Hepatocyte (in vitro differentiated cells): ENCODE data around the gene CXCL5. TPM values are rescaled to one million over a fixed set of nuclear protein-coding genes. Genes with fewer than 3 reads are reported as not detected.
A peak's percentile ranks its signal among the peaks of the same experiment; 100 is the strongest.

Source experiments
- DNase-seq: peaks from one replicate; pipeline ENCODE4 v3.0.0-alpha.2; 2016; ENCODE audit warnings: low spot score
- H2AFZ ChIP-seq: fragments of 200-600 bp; sonication (generic); 2 replicates; pipeline ENCODE4 v1.6.0; 2016; ENCODE audit warnings: antibody characterized with exemption, mild to moderate bottlenecking
- H3K27ac ChIP-seq: fragments of 200-600 bp; sonication (generic); 2 replicates; pipeline ENCODE4 v1.5.1; 2016; ENCODE audit warnings: mild to moderate bottlenecking
- H3K27me3 ChIP-seq: fragments of 200-600 bp; sonication (generic); 2 replicates; pipeline ENCODE4 v1.6.1; 2016
- H3K36me3 ChIP-seq: fragments of 200-600 bp; sonication (generic); replicated peaks from 2 replicates; pipeline ENCODE4 v1.5.1; 2016; ENCODE audit warnings: low read depth; ENCODE audit not compliant: insufficient read depth
- H3K4me1 ChIP-seq: fragments of 200-600 bp; sonication (generic); 2 replicates; pipeline ENCODE4 v1.5.1; 2016; ENCODE audit warnings: mild to moderate bottlenecking, moderate library complexity; ENCODE audit not compliant: insufficient read depth
- H3K4me2 ChIP-seq: fragments of 200-600 bp; sonication (generic); 2 replicates; pipeline ENCODE4 v1.6.0; 2016
- H3K4me3 ChIP-seq: fragments of 200-600 bp; sonication (generic); 2 replicates; pipeline ENCODE4 v1.5.1; 2016; ENCODE audit warnings: mild to moderate bottlenecking
- H3K79me2 ChIP-seq: fragments of 200-600 bp; sonication (generic); 2 replicates; pipeline ENCODE4 v1.6.0; 2017; ENCODE audit warnings: mild to moderate bottlenecking
- H3K9me2 ChIP-seq: fragments of 200-600 bp; sonication (generic); replicated peaks from 2 replicates; pipeline ENCODE4 v1.6.0; 2017; ENCODE audit warnings: mild to moderate bottlenecking; ENCODE audit not compliant: insufficient read depth
- H3K9me3 ChIP-seq: fragments of 200-600 bp; sonication (generic); 2 replicates; pipeline ENCODE4 v1.5.1; 2016; ENCODE audit warnings: low read depth, mild to moderate bottlenecking
- H4K20me1 ChIP-seq: fragments of 200-600 bp; sonication (generic); 2 replicates; pipeline ENCODE4 v1.6.0; 2016; ENCODE audit warnings: mild to moderate bottlenecking; ENCODE audit not compliant: insufficient read depth, poor library complexity, severe bottlenecking
- EZH2 ChIP-seq: fragments of 200-600 bp; sonication (generic); IDR thresholded peaks from 2 replicates; pipeline ENCODE4 v1.6.1; 2016; ENCODE audit warnings: antibody characterized with exemption, mild to moderate bottlenecking, borderline replicate concordance
- EZH2phosphoT487 ChIP-seq: fragments of 200-600 bp; sonication (generic); IDR thresholded peaks from one replicate; pipeline ENCODE4 v1.6.1; 2018; ENCODE audit warnings: antibody characterized with exemption, mild to moderate bottlenecking, low read depth, moderate library complexity; ENCODE audit not compliant: unreplicated experiment, severe bottlenecking
- WGBS: methylation state at CpG from one replicate; pipeline ENCODE4 v1.1.6; 2016; ENCODE audit warnings: low lambda C conversion rate; ENCODE audit errors: missing lambda C conversion rate; 5-methylcytosine and 5-hydroxymethylcytosine counted together
- polyA plus RNA-seq: library from polyadenylated mRNA; unstranded; fragments of >200 nt; fragmentation: Nextera tagmentation; extraction: Ambion mirVana; gene quantifications from 2 replicates; pipeline ENCODE4 v1.2.1, GENCODE V29; 2016
- total RNA-seq: library from RNA; depleted of rRNA; stranded (reverse); fragments of >200 nt; gene quantifications from 2 replicates; pipeline ENCODE4 v1.2.3, GENCODE V29; 2014
- TF ChIP-seq, protein P1 (sequence below): fragments of 200-600 bp; sonication (generic); IDR thresholded peaks from 2 replicates; pipeline ENCODE4 v1.5.1; 2016; ENCODE audit warnings: antibody characterized with exemption, mild to moderate bottlenecking; ENCODE audit not compliant: poor library complexity

Gene CXCL5
- total and polyA plus RNA-seq, 2 experiments from 2014 or later, result 31.3 to 31.9 TPM

DNA sequence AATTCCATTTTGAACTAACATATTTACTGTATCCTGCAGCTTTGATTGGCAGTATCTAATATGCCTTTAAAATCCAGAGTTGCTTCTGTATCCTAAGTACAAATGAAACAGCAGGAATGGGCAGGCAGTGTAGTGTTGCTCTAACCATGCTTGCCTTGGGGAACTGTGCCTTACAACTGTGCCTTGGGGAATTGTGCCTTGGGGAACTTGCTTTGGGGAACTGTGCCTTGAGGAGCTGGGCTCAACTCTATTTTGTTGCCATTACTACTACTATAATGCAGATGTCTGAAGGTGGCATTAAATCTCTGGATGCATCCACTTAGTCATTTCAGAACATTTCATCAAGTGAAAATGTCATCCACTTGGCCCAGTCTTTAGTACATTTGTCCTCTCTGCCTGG lies 33.1 kb upstream of the CXCL5 start:
- Histone ChIP-seq H3K36me3 (no peaks in the 10 kb centered on the region), H3K27me3 (peaks cover 6% of the 10 kb centered on the region), H3K9me2 (no peaks in the 10 kb centered on the region), H3K4me3 (no peak overlapping the region), H4K20me1 (no peaks in the 10 kb centered on the region), H2AFZ (no peak overlapping the region), H3K4me1 (no peaks in the 10 kb centered on the region), H3K4me2 (no peak overlapping the region), H3K27ac (no peak overlapping the region), H3K79me2 (no peaks in the 10 kb centered on the region), H3K9me3 (peaks cover 6% of the 10 kb centered on the region)
- DNase-seq, result no peak
- TF ChIP-seq EZH2phosphoT487, result no peak
- TF ChIP-seq, protein P1, sequence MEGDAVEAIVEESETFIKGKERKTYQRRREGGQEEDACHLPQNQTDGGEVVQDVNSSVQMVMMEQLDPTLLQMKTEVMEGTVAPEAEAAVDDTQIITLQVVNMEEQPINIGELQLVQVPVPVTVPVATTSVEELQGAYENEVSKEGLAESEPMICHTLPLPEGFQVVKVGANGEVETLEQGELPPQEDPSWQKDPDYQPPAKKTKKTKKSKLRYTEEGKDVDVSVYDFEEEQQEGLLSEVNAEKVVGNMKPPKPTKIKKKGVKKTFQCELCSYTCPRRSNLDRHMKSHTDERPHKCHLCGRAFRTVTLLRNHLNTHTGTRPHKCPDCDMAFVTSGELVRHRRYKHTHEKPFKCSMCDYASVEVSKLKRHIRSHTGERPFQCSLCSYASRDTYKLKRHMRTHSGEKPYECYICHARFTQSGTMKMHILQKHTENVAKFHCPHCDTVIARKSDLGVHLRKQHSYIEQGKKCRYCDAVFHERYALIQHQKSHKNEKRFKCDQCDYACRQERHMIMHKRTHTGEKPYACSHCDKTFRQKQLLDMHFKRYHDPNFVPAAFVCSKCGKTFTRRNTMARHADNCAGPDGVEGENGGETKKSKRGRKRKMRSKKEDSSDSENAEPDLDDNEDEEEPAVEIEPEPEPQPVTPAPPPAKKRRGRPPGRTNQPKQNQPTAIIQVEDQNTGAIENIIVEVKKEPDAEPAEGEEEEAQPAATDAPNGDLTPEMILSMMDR, result no peak
- TF ChIP-seq EZH2, result no peak

DNA sequence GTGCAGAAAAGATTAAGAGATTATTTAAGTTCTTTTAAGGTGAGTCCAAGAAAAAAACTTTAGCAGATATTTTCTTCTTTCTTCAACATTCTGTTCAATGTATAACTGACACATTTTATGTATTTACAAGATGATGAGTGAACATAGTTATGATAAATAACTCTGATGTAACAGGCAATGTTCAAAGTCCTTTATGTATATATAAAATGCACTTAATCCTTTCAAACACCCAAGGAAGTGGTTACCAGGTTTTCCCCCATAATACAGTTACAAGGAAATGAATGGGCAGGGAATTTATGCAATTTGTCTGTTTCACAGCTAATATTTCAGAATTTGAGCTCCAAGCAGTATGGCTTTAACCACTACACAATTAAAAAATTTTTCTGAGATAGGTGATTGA lies 31.8 kb upstream of the CXCL5 start:
- no peak overlapping the region for H3K27ac ChIP-seq
- no peak for DNase-seq
- H4K20me1 ChIP-seq, result no peaks in the 10 kb centered on the region
- no peaks in the 10 kb centered on the region for H3K4me1 ChIP-seq
- no peak for TF ChIP-seq EZH2phosphoT487
- TF ChIP-seq, protein P1, result no peak
- no peak for TF ChIP-seq EZH2
- H3K9me3 ChIP-seq, result peaks cover 6% of the 10 kb centered on the region
- no peaks in the 10 kb centered on the region for H3K79me2 ChIP-seq
- H3K4me3 ChIP-seq, result no peak overlapping the region
- no peaks in the 10 kb centered on the region for H3K36me3 ChIP-seq
- no peak overlapping the region for H2AFZ ChIP-seq
- H3K27me3 ChIP-seq, result no peaks in the 10 kb centered on the region
- H3K9me2 ChIP-seq, result no peaks in the 10 kb centered on the region
- H3K4me2 ChIP-seq, result no peak overlapping the region

DNA sequence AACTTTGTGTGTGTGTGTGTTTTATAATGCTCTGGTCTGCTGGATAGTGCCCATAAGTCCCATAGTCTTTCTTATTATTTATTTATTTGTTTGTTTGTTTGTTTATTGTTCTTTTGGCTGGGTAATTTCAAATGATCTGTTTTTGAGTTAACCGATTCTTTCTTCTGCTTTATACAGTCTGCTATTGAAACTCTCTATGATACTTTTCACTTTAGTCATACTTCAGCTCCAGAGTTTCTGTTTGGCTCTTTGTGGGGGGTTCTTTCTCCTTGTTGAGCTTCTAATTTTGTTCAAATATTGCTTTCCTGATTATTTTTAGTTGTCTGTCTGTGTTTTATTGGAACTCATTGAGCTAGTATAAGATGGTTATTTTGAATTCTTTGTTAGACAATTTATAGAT lies 30.0 kb upstream of the CXCL5 start:
- no peaks in the 10 kb centered on the region for H3K27me3 ChIP-seq
- H4K20me1 ChIP-seq, result no peaks in the 10 kb centered on the region
- no peaks in the 10 kb centered on the region for H3K36me3 ChIP-seq
- H3K4me3 ChIP-seq, result no peak overlapping the region
- DNase-seq, result no peak
- WGBS, result 71% methylated on average over 1 of the region's 1 CpG
- no peak overlapping the region for H3K4me2 ChIP-seq
- no peak overlapping the region for H3K27ac ChIP-seq
- TF ChIP-seq EZH2 (no peak), EZH2phosphoT487 (no peak)
- TF ChIP-seq, protein P1, result no peak
- H3K9me3 ChIP-seq, result peaks cover 6% of the 10 kb centered on the region
- no peaks in the 10 kb centered on the region for H3K9me2 ChIP-seq
- no peaks in the 10 kb centered on the region for H3K79me2 ChIP-seq
- no peaks in the 10 kb centered on the region for H3K4me1 ChIP-seq
- no peak overlapping the region for H2AFZ ChIP-seq

DNA sequence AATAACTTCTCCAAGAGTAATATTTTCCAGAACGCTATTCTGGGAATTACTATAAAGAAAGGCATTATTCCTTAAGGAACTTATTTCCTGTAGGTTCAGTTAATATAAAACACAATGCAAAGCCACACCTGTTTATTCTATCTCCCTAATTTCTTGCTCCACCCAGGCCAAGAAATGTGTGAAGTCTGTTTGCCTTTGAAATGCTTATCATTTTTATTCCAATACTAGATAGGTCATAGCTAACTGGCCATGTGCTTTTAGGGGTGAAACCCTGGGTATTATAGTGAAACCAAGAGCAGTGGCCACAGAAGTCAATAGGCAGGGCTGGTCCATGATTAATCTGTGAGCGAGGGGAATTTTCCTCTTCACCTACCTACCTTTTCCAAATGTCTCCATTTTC lies 25.2 kb upstream of the CXCL5 start:
- Histone ChIP-seq H2AFZ (no peak overlapping the region), H3K36me3 (no peaks in the 10 kb centered on the region), H4K20me1 (no peaks in the 10 kb centered on the region), H3K4me1 (no peaks in the 10 kb centered on the region), H3K27ac (peak overlapping the region; percentile 44), H3K9me2 (no peaks in the 10 kb centered on the region), H3K4me3 (no peak overlapping the region), H3K9me3 (peaks cover 3% of the 10 kb centered on the region), H3K4me2 (peak overlapping the region; percentile 43), H3K27me3 (no peaks in the 10 kb centered on the region), H3K79me2 (no peaks in the 10 kb centered on the region)
- no peak for DNase-seq
- WGBS, result 86% methylated on average over 2 of the region's 2 CpGs
- TF ChIP-seq EZH2, result no peak
- TF ChIP-seq, protein P1, result no peak
- TF ChIP-seq EZH2phosphoT487, result no peak
